Heart left ventricle (tissue), 16 donors: ENCODE data around the gene NUTF2. TPM values are rescaled to one million over a fixed set of nuclear protein-coding genes. Genes with fewer than 3 reads are reported as not detected.

Experiments
- ATAC-seq, 4 donors: fragments of 200-7000 bp; cut with Tn5 transposase; one replicate each; pipeline ENCODE4 v1.9.1; 2020 to 2022; ENCODE audit warnings: moderate library complexity in 4 of 4, mild to moderate bottlenecking in 3 of 4, moderate number of reproducible peaks in 1 of 4
- DNase-seq, 5 donors: peaks; one replicate each; pipeline ENCODE4 v3.0.0-alpha.2; 2020
- H3K27ac ChIP-seq, 12 donors: fragments of 200-600 bp; sonication (generic) in 4 of 12; one replicate each; pipeline versions ENCODE4 v1.5.0 to v1.8.0; 2016 to 2022; ENCODE audit warnings: mild to moderate bottlenecking in 2 of 12
- H3K27me3 ChIP-seq, 9 donors: fragments of 200-600 bp; sonication (generic) in 2 of 9; one replicate each; pipeline versions ENCODE4 v1.5.1 to v1.8.0; 2016 to 2022; ENCODE audit warnings: mild to moderate bottlenecking in 3 of 9
- H3K36me3 ChIP-seq, 9 donors: fragments of 200-600 bp; sonication (generic) in 2 of 9; one replicate each; pipeline versions ENCODE4 v1.5.0 to v1.8.0; 2018 to 2022; ENCODE audit warnings: mild to moderate bottlenecking in 2 of 9
- H3K4me1 ChIP-seq, 12 donors: fragments of 200-600 bp; sonication (generic) in 4 of 12; one replicate each; pipeline versions ENCODE4 v1.5.0 to v1.8.0; 2016 to 2022; ENCODE audit warnings: mild to moderate bottlenecking in 3 of 12
- H3K4me3 ChIP-seq, 12 donors: fragments of 200-600 bp; sonication (generic) in 4 of 12; one replicate each; pipeline versions ENCODE4 v1.5.0 to v1.8.0; 2017 to 2022; ENCODE audit warnings: mild to moderate bottlenecking in 9 of 12, moderate library complexity in 4 of 12
- H3K9me3 ChIP-seq, 12 donors: fragments of 200-600 bp; sonication (generic) in 4 of 12; one replicate each; pipeline versions ENCODE4 v1.5.0 to v1.8.0; 2016 to 2022; ENCODE audit warnings: mild to moderate bottlenecking in 1 of 12
- POLR2A ChIP-seq, 2 donors: fragments of 450-650 bp; IDR thresholded peaks; one replicate each; pipeline ENCODE4 v1.6.1; 2017; ENCODE audit warnings: antibody characterized with exemption in 2 of 2, mild to moderate bottlenecking in 2 of 2, moderate library complexity in 2 of 2
- WGBS, 4 donors: extraction: QIAGEN DNeasy Blood & Tissue Kit in 2 of 4; methylation state at CpG; one replicate each; pipeline versions ENCODE4 v1.1.5 to v1.1.7; 2013 to 2018; 5-methylcytosine and 5-hydroxymethylcytosine counted together
- intact Hi-C, 10 donors: fragments of 100-400 bp; cut with DNase I; formaldehyde crosslinking; loops; one replicate each; pipeline versions ENCODE4 v1.11.1 to v1.14.2; 2022
- polyA plus RNA-seq, 2 donors: library from polyadenylated mRNA; stranded (reverse); fragments of 200-250 nt; gene quantifications; one replicate each; pipeline ENCODE4 v1.2.3, GENCODE V29; 2013
- total RNA-seq, 9 donors: library from RNA; depleted of rRNA in 2 of 9; stranded (reverse); fragments of >200 nt in 2 of 9; fragmentation: NEBNext Ultra II Directional in 3 of 9; extraction: Animal tissue kit (Norgen Biotek cat#: 25700) in 3 of 9; gene quantifications; one replicate each; pipeline versions ENCODE4 v1.1.0 to v1.2.4, GENCODE V29; 2016 to 2023
- TF ChIP-seq, protein P1 (sequence below), 12 donors: fragments of 200-600 bp; sonication (generic) in 4 of 12; IDR thresholded peaks; one replicate each; pipeline versions ENCODE4 v1.5.0 to v1.8.0; 2018 to 2022; ENCODE audit warnings: antibody characterized with exemption in 12 of 12, mild to moderate bottlenecking in 5 of 12
- donor health status: ischemic (EF 13 %, LVEDD 7.1; RV severe dilation, severe dysfunction).
- donor health status: healthy with polysubstance abuse.
- donor health status: DM: no; HTN: yes; CAD: no.
- donor health status: DM: no; HTN: no; CAD: no.
- donor health status: ischemic (EF 25% LVEDD 6.9; RV normal size, moderate dysfunction).
- donor health status: ischemic (EF 25% LVEDD 5.7; RV mildly dilated, moderate dysfunction).
- donor health status: healthy.
- donor health status: DM: yes; HTN: yes; CAD: no.
- donor health status: ischemic (EF 35%, LVEDD 5.7; RV mildly dilated, moderate dysfunction).
- donor health status: nonischemic (EF 11% LVEDD 7.7; RV severe dilation, severe dysfunction).
- donor health status: DM: yes; HTN: yes; CAD: no.
- donor health status: PGD.
- donor health status: ischemic (EF 29% LVEDD 5.4; RV normal size, mild dysfunction).
- donor health status: nonischemic (EF 23%, LVEDD 6.1; RV moderate dilation, normal function).

Gene NUTF2
- total and polyA plus RNA-seq, 11 donors: 66.5 to 191 (median 93.9) TPM

DNA sequence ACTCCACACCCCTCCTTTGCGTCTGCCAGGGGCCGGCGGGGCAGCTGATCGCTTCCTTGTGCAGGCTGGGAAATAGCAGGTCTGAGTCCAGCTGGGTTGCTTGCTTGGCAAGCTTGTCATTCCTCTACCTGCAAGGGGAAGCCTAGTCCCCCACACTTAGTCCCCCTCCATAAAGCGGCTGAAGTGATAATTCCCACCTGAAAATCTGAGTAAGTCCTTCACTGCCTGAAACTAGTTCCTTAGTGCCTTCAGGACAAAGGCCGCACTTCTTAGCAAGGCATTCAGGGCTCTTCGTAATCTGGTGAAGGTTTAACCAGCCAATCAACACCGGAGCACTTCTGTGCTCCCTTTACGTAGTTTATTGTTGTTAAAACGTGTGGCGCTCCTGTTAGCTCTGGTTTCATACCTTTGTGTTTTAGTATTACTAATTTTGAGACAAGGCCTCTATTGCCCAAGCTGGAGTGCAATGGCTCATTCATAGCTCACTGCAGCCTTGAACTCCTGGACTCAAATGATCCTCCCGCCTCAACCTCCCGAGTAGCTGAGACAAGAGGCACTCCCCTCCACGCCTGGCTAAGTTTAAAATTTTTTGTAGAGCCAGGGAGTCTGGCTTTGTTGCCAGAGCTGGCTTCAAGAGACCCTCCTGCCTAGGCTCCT, 47.1 kb downstream of the NUTF2 start:
- H3K4me1 ChIP-seq: peaks cover 15 to 59% (median 49%) of the 10 kb centered on the region in 12 donors
- H3K4me3 ChIP-seq: peak overlapping the region; percentile 68 to 99 (median 86)
- TF ChIP-seq, protein P1, sequence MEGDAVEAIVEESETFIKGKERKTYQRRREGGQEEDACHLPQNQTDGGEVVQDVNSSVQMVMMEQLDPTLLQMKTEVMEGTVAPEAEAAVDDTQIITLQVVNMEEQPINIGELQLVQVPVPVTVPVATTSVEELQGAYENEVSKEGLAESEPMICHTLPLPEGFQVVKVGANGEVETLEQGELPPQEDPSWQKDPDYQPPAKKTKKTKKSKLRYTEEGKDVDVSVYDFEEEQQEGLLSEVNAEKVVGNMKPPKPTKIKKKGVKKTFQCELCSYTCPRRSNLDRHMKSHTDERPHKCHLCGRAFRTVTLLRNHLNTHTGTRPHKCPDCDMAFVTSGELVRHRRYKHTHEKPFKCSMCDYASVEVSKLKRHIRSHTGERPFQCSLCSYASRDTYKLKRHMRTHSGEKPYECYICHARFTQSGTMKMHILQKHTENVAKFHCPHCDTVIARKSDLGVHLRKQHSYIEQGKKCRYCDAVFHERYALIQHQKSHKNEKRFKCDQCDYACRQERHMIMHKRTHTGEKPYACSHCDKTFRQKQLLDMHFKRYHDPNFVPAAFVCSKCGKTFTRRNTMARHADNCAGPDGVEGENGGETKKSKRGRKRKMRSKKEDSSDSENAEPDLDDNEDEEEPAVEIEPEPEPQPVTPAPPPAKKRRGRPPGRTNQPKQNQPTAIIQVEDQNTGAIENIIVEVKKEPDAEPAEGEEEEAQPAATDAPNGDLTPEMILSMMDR (IDR thresholded peaks at IDR 0.05): no peak
- TF ChIP-seq POLR2A (IDR thresholded peaks at IDR 0.05): no peak
- DNase-seq: peak in 3 of 5 donors; percentile 49 to 69 (median 65)
- no peak for ATAC-seq
- intact Hi-C loops: no loop called here
- no peaks in the 10 kb centered on the region for H3K9me3 ChIP-seq
- H3K27me3 ChIP-seq: no peaks in the 10 kb centered on the region
- WGBS, 4 donors: 20 to 36% (median 21%) methylated on average over 10 to 14 of the region's 14 CpGs
- no peaks in the 10 kb centered on the region for H3K36me3 ChIP-seq
- peak overlapping the region; percentile 91 to 98 (median 93) for H3K27ac ChIP-seq

DNA sequence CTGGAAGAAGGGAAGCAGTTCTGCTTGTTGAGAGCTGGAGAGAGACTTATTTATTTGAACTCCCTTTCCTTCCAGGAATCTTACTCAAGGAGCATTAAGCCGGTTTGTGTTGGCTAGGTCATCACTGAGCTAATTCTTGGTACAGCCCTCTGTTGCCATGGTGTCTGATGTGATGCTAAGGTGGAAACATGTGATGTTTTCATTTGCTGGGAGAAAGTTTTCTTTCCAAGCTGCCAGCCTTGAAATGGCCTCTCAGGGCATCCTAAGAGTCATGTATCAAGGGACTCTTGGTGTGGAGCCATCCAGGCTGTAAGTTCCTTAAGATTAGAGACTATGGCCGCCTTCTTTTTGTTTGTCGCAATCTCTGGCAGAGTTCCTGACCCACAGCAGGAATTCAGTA, 50.5 kb downstream of the NUTF2 start:
- DNase-seq: no peak
- intact Hi-C loops: no loop called here
- Histone ChIP-seq H3K4me3 (no peak overlapping the region), H3K4me1 (peaks cover 15 to 57% (median 48%) of the 10 kb centered on the region in 12 donors), H3K9me3 (no peaks in the 10 kb centered on the region), H3K27ac (peak overlapping the region in 8 of 12 donors; percentile 9 to 68 (median 46)), H3K27me3 (no peaks in the 10 kb centered on the region), H3K36me3 (peaks cover 0 to 11% (median 3%) of the 10 kb centered on the region in 9 donors)
- ATAC-seq: peak in 2 of 4 donors; percentile 11 to 29
- TF ChIP-seq POLR2A (IDR thresholded peaks at IDR 0.05): no peak
- TF ChIP-seq, protein P1 (IDR thresholded peaks at IDR 0.05): no peak
- WGBS, 4 donors: 71 to 74% (median 74%) methylated on average over 3 of the region's 3 CpGs

DNA sequence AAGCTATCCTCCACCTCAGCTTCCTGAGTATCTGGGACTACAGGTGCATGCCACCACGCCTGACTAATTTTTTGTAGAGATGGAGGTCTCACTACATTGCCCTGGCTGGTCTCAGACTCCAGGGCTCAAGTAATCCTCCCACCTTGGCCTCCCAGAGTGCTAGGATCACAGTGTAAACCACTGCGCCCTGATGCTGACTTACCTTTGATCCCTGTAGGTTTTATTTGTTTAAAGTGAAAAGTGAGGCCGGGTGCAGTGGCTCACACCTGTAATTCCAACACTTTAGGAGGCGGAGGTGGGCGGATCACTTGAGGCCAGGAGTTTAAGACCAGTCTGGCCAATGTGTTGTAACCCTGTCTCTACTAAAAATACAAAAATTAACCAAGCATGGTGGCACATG, 55.0 kb downstream of the NUTF2 start:
- no peak for DNase-seq
- intact Hi-C loops: no loop called here
- Histone ChIP-seq H3K27me3 (no peaks in the 10 kb centered on the region), H3K9me3 (no peaks in the 10 kb centered on the region), H3K4me1 (peaks cover under 1 to 28% (median 15%) of the 10 kb centered on the region in 12 donors), H3K36me3 (peaks cover 0 to 28% (median 11%) of the 10 kb centered on the region in 9 donors), H3K27ac (no peak overlapping the region), H3K4me3 (no peak overlapping the region)
- 96 to 100% (median 97%) methylated on average over 5 of the region's 5 CpGs for WGBS, 4 donors
- no peak for ATAC-seq
- no peak for TF ChIP-seq POLR2A (IDR thresholded peaks at IDR 0.05)
- TF ChIP-seq, protein P1 (IDR thresholded peaks at IDR 0.05): no peak

DNA sequence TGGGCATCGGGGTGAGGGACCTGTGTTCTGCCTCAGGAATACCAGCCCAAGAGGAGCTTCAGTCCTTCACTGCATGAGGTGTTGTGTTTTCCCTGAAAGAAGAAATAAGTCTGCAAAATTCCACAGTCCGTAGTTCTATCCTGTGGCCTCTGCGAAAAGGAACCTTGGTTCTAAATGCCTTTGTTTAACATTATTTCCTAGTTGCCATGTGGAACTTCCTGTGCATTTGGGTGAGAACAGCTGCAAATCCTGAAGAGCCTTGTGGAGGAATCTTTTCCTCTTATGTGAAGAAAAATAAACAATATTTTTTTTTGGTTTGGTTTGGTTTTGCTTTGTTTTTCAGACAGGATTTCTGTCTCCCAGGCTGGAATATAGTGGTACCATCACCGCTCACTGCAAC, 56.1 kb downstream of the NUTF2 start:
- H3K4me3 ChIP-seq: no peak overlapping the region
- no peaks in the 10 kb centered on the region for H3K9me3 ChIP-seq
- no peak for TF ChIP-seq POLR2A (IDR thresholded peaks at IDR 0.05)
- TF ChIP-seq, protein P1 (IDR thresholded peaks at IDR 0.05): no peak
- ATAC-seq (no peak), DNase-seq (no peak)
- intact Hi-C loops: no loop called here
- no peaks in the 10 kb centered on the region for H3K27me3 ChIP-seq
- 69 to 78% (median 74%) methylated on average over 4 of the region's 4 CpGs for WGBS, 4 donors
- peaks cover 0 to 28% (median 11%) of the 10 kb centered on the region in 9 donors for H3K36me3 ChIP-seq
- peaks cover 0 to 17% (median 5%) of the 10 kb centered on the region in 12 donors for H3K4me1 ChIP-seq
- peak overlapping the region in 2 of 12 donors; percentile 5 to 29 for H3K27ac ChIP-seq
